ENCODE measurements around the gene PCDHB4. TPM values are rescaled to one million over a fixed set of nuclear protein-coding genes. Genes with fewer than 3 reads are reported as not detected.
"Not testable (repeated sequence)": the region's sequence is repeated elsewhere in the genome, so short reads cannot be mapped to it uniquely, and the experiment has no call there.

Gene PCDHB4
- total and polyA plus RNA-seq, 2 donors (not counting 1 experiment from before 2014, with no cell fraction given), result not detected

DNA sequence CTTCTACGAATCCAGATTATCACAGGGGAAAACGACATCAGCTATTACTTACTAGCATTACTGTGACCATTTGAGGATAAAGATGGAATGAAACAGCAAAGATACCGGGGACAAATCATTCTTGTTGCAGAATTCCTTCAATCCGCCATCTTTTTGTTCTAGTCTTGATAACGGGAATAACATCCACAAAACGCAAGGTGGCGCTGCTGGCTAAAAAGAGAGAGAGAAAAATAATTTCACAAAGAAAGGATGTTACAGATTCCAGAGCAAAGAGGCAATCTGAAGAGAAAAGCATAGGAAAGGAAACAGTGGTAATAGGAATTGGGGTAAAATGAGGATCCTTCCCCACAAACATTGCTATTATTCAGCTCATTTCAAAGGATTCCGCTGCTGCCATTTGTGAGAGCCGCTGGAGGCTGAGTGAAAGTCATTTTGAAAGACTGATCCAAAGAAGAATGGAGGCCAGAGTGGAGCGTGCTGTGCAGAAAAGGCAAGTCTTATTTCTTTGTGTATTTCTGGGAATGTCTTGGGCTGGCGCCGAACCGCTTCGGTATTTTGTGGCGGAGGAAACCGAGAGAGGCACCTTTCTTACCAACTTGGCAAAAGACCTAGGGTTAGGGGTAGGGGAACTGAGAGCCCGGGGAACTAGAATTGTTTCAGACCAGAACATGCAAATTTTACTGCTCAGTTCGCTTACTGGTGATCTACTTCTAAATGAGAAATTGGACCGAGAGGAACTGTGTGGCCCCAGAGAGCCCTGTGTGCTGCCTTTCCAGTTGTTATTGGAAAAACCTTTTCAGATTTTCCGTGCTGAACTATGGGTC, 51.0 kb downstream of the PCDHB4 start, which contains the start of gene PCDHB7:
PCDHB7 (plus strand) TSS at position 264 of the 824 bp plus-strand sequence; CDS start at position 456, 192 bp downstream.
- intact Hi-C loops (cut with micrococcal nuclease), result no loop called here
- no peak within 1 kb of the TSS for H3K4me3 Mint-ChIP-seq
- Histone ChIP-seq H3K4me3 (ENCODE audit: control extremely low read depth in 1 of 5, extremely low read depth in 1 of 5, insufficient read depth in 1 of 5, low read depth in 2 of 5, low read length in 4 of 5) (no peak within 1 kb of the TSS), H3K9ac (ENCODE audit: low read length) (no peak within 1 kb of the TSS), H3K36me3 (replicated peaks in 1 of 2; ENCODE audit: control extremely low read depth in 1 of 2, control insufficient read depth in 1 of 2, extremely low read depth in 1 of 2, insufficient read depth in 2 of 2, low read length in 1 of 2) (no peaks in the 10 kb centered on the region), H4K20me1 (ENCODE audit: control insufficient read depth, insufficient read depth, low read length, poor library complexity, severe bottlenecking) (no peaks in the 10 kb centered on the region), H3K27me3 (replicated peaks in 1 of 4; ENCODE audit: control extremely low read depth in 1 of 4, control insufficient read depth in 3 of 4, insufficient read depth in 4 of 4, low read length in 3 of 4) (peaks cover 0 to 3% (median 1%) of the 10 kb centered on the region in 4 experiments), H3K9me3 (ENCODE audit: control extremely low read depth in 1 of 3, control insufficient read depth in 2 of 3, insufficient read depth in 1 of 3, low read length in 2 of 3) (peaks cover 2 to 20% (median 3%) of the 10 kb centered on the region in 3 donors), H2AFZ (ENCODE audit: insufficient read depth, low read depth, low read length, poor library complexity, severe bottlenecking) (peak within 1 kb of the TSS; percentile 51), H3K4me1 (ENCODE audit: control insufficient read depth in 2 of 2, insufficient read depth in 2 of 2, low read length in 2 of 2) (peaks cover 0 to 4% of the 10 kb centered on the region in 2 donors), H3K79me2 (ENCODE audit: control insufficient read depth, insufficient read depth, low read length) (no peaks in the 10 kb centered on the region), H3K27ac (ENCODE audit: low read length in 2 of 2) (no peak within 1 kb of the TSS), H3K4me2 (replicated peaks; ENCODE audit: low read depth, low read length, poor library complexity, severe bottlenecking) (peak within 1 kb of the TSS; percentile 15)
- 57% methylated on average over 11 of the region's 20 CpGs for WGBS (ENCODE audit: insufficient coverage)
- no peaks in the 10 kb centered on the region for H3K9me3 Mint-ChIP-seq (ENCODE audit: insufficient read depth)
- no peak within 1 kb of the TSS for H3K27ac Mint-ChIP-seq
- DNase-seq, result peak; percentile 18
- CTCF ChIA-PET, result no interaction called here
- POLR2A ChIA-PET, result no interaction called here
- peaks cover 14% of the 10 kb centered on the region for H3K27me3 Mint-ChIP-seq
- no peak for ATAC-seq (ENCODE audit: low read depth)
- TF ChIP-seq CTCF (IDR thresholded peaks at IDR 0.05) (peak; percentile 44), EZH2 (IDR thresholded peaks at IDR 0.05; ENCODE audit: borderline replicate concordance, insufficient read depth, low read depth, low read length, poor library complexity, severe bottlenecking) (no peak)
- peaks cover 2% of the 10 kb centered on the region for H3K4me1 Mint-ChIP-seq

DNA sequence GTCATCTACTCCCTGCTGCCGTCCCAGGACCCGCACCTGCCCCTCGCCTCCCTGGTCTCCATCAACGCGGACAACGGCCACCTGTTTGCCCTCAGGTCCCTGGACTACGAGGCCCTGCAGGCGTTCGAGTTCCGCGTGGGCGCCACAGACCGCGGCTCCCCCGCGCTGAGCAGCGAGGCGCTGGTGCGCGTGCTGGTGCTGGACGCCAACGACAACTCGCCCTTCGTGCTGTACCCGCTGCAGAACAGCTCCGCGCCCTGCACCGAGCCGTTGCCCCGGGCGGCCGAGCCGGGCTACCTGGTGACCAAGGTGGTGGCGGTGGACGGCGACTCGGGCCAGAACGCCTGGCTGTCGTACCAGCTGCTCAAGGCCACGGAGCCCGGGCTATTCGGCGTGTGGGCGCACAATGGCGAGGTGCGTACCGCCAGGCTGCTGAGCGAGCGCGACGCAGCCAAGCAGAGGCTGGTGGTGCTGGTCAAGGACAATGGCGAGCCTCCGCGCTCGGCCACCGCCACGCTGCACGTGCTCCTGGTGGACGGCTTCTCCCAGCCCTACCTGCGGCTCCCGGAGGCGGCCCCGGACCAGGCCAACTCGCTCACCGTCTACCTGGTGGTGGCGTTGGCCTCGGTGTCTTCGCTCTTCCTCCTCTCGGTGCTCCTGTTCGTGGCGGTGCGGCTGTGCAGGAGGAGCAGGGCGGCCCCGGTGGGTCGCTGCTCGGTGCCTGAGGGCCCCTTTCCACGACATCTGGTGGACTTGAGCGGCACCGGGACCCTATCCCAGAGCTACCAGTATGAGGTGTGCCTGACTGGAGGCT, 52.9 kb downstream of the PCDHB4 start:
- H3K9me3 Mint-ChIP-seq (ENCODE audit: insufficient read depth); H3K4me1 ChIP-seq (ENCODE audit: control insufficient read depth in 2 of 2, insufficient read depth in 2 of 2, low read length in 2 of 2); H3K4me3 Mint-ChIP-seq; intact Hi-C loops (cut with micrococcal nuclease); H4K20me1 ChIP-seq (ENCODE audit: control insufficient read depth, insufficient read depth, low read length, poor library complexity, severe bottlenecking); DNase-seq; H3K27ac Mint-ChIP-seq; H3K27me3 Mint-ChIP-seq; H3K36me3 ChIP-seq (replicated peaks in 1 of 2; ENCODE audit: control extremely low read depth in 1 of 2, control insufficient read depth in 1 of 2, extremely low read depth in 1 of 2, insufficient read depth in 2 of 2, low read length in 1 of 2); POLR2A ChIA-PET; ATAC-seq (ENCODE audit: low read depth); CTCF ChIA-PET; H3K4me1 Mint-ChIP-seq; H3K79me2 ChIP-seq (ENCODE audit: control insufficient read depth, insufficient read depth, low read length); H2AFZ ChIP-seq (ENCODE audit: insufficient read depth, low read depth, low read length, poor library complexity, severe bottlenecking); H3K4me2 ChIP-seq (replicated peaks; ENCODE audit: low read depth, low read length, poor library complexity, severe bottlenecking); H3K4me3 ChIP-seq (ENCODE audit: control extremely low read depth in 1 of 5, extremely low read depth in 1 of 5, insufficient read depth in 1 of 5, low read depth in 2 of 5, low read length in 4 of 5); H3K27me3 ChIP-seq (replicated peaks in 1 of 4; ENCODE audit: control extremely low read depth in 1 of 4, control insufficient read depth in 3 of 4, insufficient read depth in 4 of 4, low read length in 3 of 4); H3K9ac ChIP-seq (ENCODE audit: low read length); H3K27ac ChIP-seq (ENCODE audit: low read length in 2 of 2): not testable (repeated sequence)
- peaks cover 2 to 26% (median 3%) of the 10 kb centered on the region in 3 donors for H3K9me3 ChIP-seq (ENCODE audit: control extremely low read depth in 1 of 3, control insufficient read depth in 2 of 3, insufficient read depth in 1 of 3, low read length in 2 of 3)
- 57% methylated on average over 63 of the region's 79 CpGs for WGBS (ENCODE audit: insufficient coverage)

Other genes starting within 250 kb of the PCDHB4 start
- not detected in 2 replicates for gene PCDHA12, start 246.5 kb upstream of the PCDHB4 start, total RNA-seq
- not detected in 2 replicates for gene PCDHA12, start 246.5 kb upstream of the PCDHB4 start, polyA plus RNA-seq
- gene PCDHA13, start 239.7 kb upstream of the PCDHB4 start, total RNA-seq, result not detected in 2 replicates
- gene PCDHA13, start 239.7 kb upstream of the PCDHB4 start, polyA plus RNA-seq, result not detected in 2 replicates
- gene PCDHAC1, start 195.5 kb upstream of the PCDHB4 start, total RNA-seq, result not detected in 2 replicates
- gene PCDHAC1, start 195.5 kb upstream of the PCDHB4 start, polyA plus RNA-seq, result not detected in 2 replicates
- not detected in 2 replicates for gene PCDHAC2, start 155.3 kb upstream of the PCDHB4 start, total RNA-seq
- gene PCDHAC2, start 155.3 kb upstream of the PCDHB4 start, polyA plus RNA-seq, result not detected in 2 replicates
- gene PCDHB1, start 70.4 kb upstream of the PCDHB4 start, total RNA-seq, result not detected in 2 replicates
- not detected in 2 replicates for gene PCDHB1, start 70.4 kb upstream of the PCDHB4 start, polyA plus RNA-seq
- not detected in 2 replicates for gene PCDHB2, start 27.2 kb upstream of the PCDHB4 start, total RNA-seq
- gene PCDHB2, start 27.2 kb upstream of the PCDHB4 start, polyA plus RNA-seq, result 0.07 TPM in 1 of 2 replicates, not detected in the other
- not detected in 2 replicates for gene PCDHB3, start 21.3 kb upstream of the PCDHB4 start, total RNA-seq
- not detected in 2 replicates for gene PCDHB3, start 21.3 kb upstream of the PCDHB4 start, polyA plus RNA-seq
- gene PCDHB5, start 13.4 kb downstream of the PCDHB4 start, total RNA-seq, result not detected in 2 replicates
- 0.06 TPM in 1 of 2 replicates, not detected in the other for gene PCDHB5, start 13.4 kb downstream of the PCDHB4 start, polyA plus RNA-seq
- gene PCDHB6, start 28.2 kb downstream of the PCDHB4 start, total RNA-seq, result not detected in 2 replicates
- gene PCDHB6, start 28.2 kb downstream of the PCDHB4 start, polyA plus RNA-seq, result not detected in 2 replicates
- not detected in 2 replicates for gene PCDHB7, start 50.8 kb downstream of the PCDHB4 start, total RNA-seq
- gene PCDHB7, start 50.8 kb downstream of the PCDHB4 start, polyA plus RNA-seq, result not detected in 2 replicates
- not detected in 2 replicates for gene PCDHB8, start 56.0 kb downstream of the PCDHB4 start, total RNA-seq
- not detected in 2 replicates for gene PCDHB8, start 56.0 kb downstream of the PCDHB4 start, polyA plus RNA-seq
- not detected in 2 replicates for gene PCDHB16, start 60.6 kb downstream of the PCDHB4 start, total RNA-seq
- gene PCDHB16, start 60.6 kb downstream of the PCDHB4 start, polyA plus RNA-seq, result not detected in 2 replicates
- gene PCDHB9, start 65.3 kb downstream of the PCDHB4 start, total RNA-seq, result 0.12 TPM in 2 replicates
- 0.12 and 0.20 TPM in 2 replicates for gene PCDHB9, start 65.3 kb downstream of the PCDHB4 start, polyA plus RNA-seq
- gene PCDHB10, start 70.5 kb downstream of the PCDHB4 start, total RNA-seq, result not detected in 2 replicates
- gene PCDHB10, start 70.5 kb downstream of the PCDHB4 start, polyA plus RNA-seq, result not detected in 2 replicates
- gene PCDHB11, start 77.8 kb downstream of the PCDHB4 start, total RNA-seq, result not detected in 2 replicates
- gene PCDHB11, start 77.8 kb downstream of the PCDHB4 start, polyA plus RNA-seq, result not detected in 2 replicates
- not detected in 2 replicates for gene PCDHB12, start 86.9 kb downstream of the PCDHB4 start, total RNA-seq
- not detected in 2 replicates for gene PCDHB12, start 86.9 kb downstream of the PCDHB4 start, polyA plus RNA-seq
- gene PCDHB13, start 92.1 kb downstream of the PCDHB4 start, total RNA-seq, result 0.07 TPM in 1 of 2 replicates, not detected in the other
- gene PCDHB13, start 92.1 kb downstream of the PCDHB4 start, polyA plus RNA-seq, result not detected in 2 replicates
- gene PCDHB14, start 101.5 kb downstream of the PCDHB4 start, total RNA-seq, result 0.10 TPM in 1 of 2 replicates, not detected in the other
- gene PCDHB14, start 101.5 kb downstream of the PCDHB4 start, polyA plus RNA-seq, result not detected in 2 replicates
- gene PCDHB15, start 123.6 kb downstream of the PCDHB4 start, total RNA-seq, result not detected in 2 replicates
- gene PCDHB15, start 123.6 kb downstream of the PCDHB4 start, polyA plus RNA-seq, result 0.10 TPM in 1 of 2 replicates, not detected in the other
- 3.4 and 3.6 TPM in 2 replicates for gene SLC25A2, start 182.2 kb downstream of the PCDHB4 start, total RNA-seq
- 0.12 and 0.29 TPM in 2 replicates for gene SLC25A2, start 182.2 kb downstream of the PCDHB4 start, polyA plus RNA-seq
- gene TAF7, start 199.0 kb downstream of the PCDHB4 start, total RNA-seq, result 119 TPM in 2 replicates
- gene TAF7, start 199.0 kb downstream of the PCDHB4 start, polyA plus RNA-seq, result 52.1 and 76.7 TPM in 2 replicates
- gene PCDHGA1, start 208.7 kb downstream of the PCDHB4 start, total RNA-seq, result 0.53 and 0.64 TPM in 2 replicates
- 0.06 and 0.17 TPM in 2 replicates for gene PCDHGA1, start 208.7 kb downstream of the PCDHB4 start, polyA plus RNA-seq
- gene PCDHGA2, start 216.9 kb downstream of the PCDHB4 start, total RNA-seq, result 0.07 and 0.29 TPM in 2 replicates
- 0.06 and 0.09 TPM in 2 replicates for gene PCDHGA2, start 216.9 kb downstream of the PCDHB4 start, polyA plus RNA-seq
- gene PCDHGA3, start 222.0 kb downstream of the PCDHB4 start, total RNA-seq, result 0.29 and 0.32 TPM in 2 replicates
- gene PCDHGA3, start 222.0 kb downstream of the PCDHB4 start, polyA plus RNA-seq, result 0.10 TPM in 1 of 2 replicates, not detected in the other
- 0.66 and 0.69 TPM in 2 replicates for gene PCDHGB1, start 228.3 kb downstream of the PCDHB4 start, total RNA-seq
- 0.09 and 0.10 TPM in 2 replicates for gene PCDHGB1, start 228.3 kb downstream of the PCDHB4 start, polyA plus RNA-seq
- 1.1 TPM in 2 replicates for gene PCDHGA4, start 233.2 kb downstream of the PCDHB4 start, total RNA-seq
- 0.09 and 0.13 TPM in 2 replicates for gene PCDHGA4, start 233.2 kb downstream of the PCDHB4 start, polyA plus RNA-seq
- 3.3 and 3.9 TPM in 2 replicates for gene PCDHGB2, start 238.2 kb downstream of the PCDHB4 start, total RNA-seq
- 0.32 and 0.66 TPM in 2 replicates for gene PCDHGB2, start 238.2 kb downstream of the PCDHB4 start, polyA plus RNA-seq
- 1.7 and 1.8 TPM in 2 replicates for gene PCDHGA5, start 242.3 kb downstream of the PCDHB4 start, total RNA-seq
- gene PCDHGA5, start 242.3 kb downstream of the PCDHB4 start, polyA plus RNA-seq, result 0.07 and 0.21 TPM in 2 replicates
- 2.8 and 3.8 TPM in 2 replicates for gene PCDHGB3, start 248.4 kb downstream of the PCDHB4 start, total RNA-seq
- gene PCDHGB3, start 248.4 kb downstream of the PCDHB4 start, polyA plus RNA-seq, result 0.33 and 0.52 TPM in 2 replicates

Measured in B cell (primary cell).